K562 (cell line): ENCODE data around the gene XPA. TPM values are rescaled to one million over a fixed set of nuclear protein-coding genes. Genes with fewer than 3 reads are reported as not detected.

ENCODE experiments used
- CHD1 ChIP-seq: fragments of 200-600 bp; sonication (generic); IDR thresholded peaks from one replicate; pipeline ENCODE4 v1.6.1; 2012; ENCODE audit warnings: mild to moderate bottlenecking, moderate library complexity, low read length, inconsistent platforms
- CUX1 ChIP-seq: fragments of 200-800 bp; sonication (Bioruptor generic); IDR thresholded peaks from 2 replicates; pipeline ENCODE4 v1.6.1; 2016; ENCODE audit warnings: missing genetic modification characterization, missing compliant biosample characterization
- EGR1 ChIP-seq: fragments of 450-650 bp; conservative IDR thresholded peaks from 2 replicates; pipeline ENCODE4 v1.6.1; 2017; ENCODE audit warnings: mild to moderate bottlenecking
- EHMT2 ChIP-seq: fragments of 450-650 bp; IDR thresholded peaks from 2 replicates; pipeline ENCODE4 v1.6.1; 2018; ENCODE audit warnings: antibody characterized with exemption
- ERF ChIP-seq: fragments of 450-650 bp; formaldehyde crosslinking; IDR thresholded peaks from 2 replicates; pipeline ENCODE4 v1.4.0; 2020; ENCODE audit warnings: mild to moderate bottlenecking, mixed read lengths
- HDAC2 ChIP-seq: fragments of 450-650 bp; IDR thresholded peaks from 2 replicates; pipeline ENCODE4 v1.6.1; 2016; ENCODE audit warnings: mild to moderate bottlenecking
- JUNB ChIP-seq: fragments of 450-650 bp; formaldehyde crosslinking; conservative IDR thresholded peaks from 2 replicates; pipeline ENCODE4 v1.4.0; 2020; ENCODE audit warnings: mild to moderate bottlenecking
- NCOA1 ChIP-seq: fragments of 450-650 bp; IDR thresholded peaks from 2 replicates; pipeline ENCODE4 v1.6.1; 2016; ENCODE audit warnings: low read depth
- NFIX ChIP-seq: fragments of 250-450 bp; sonication (Bioruptor Pico); IDR thresholded peaks from 2 replicates; pipeline ENCODE4 v1.4.0; 2020; ENCODE audit warnings: low read depth, mild to moderate bottlenecking, moderate library complexity
- RBM17 ChIP-seq: fragments of 200-400 bp; formaldehyde crosslinking; IDR thresholded peaks from 2 replicates; pipeline ENCODE4 v1.6.1; 2017; ENCODE audit warnings: low read depth, mild to moderate bottlenecking, low read length, borderline replicate concordance
- SUPT5H ChIP-seq: fragments of 450-650 bp; IDR thresholded peaks from 2 replicates; pipeline ENCODE4 v1.6.1; 2016
- TOE1 ChIP-seq, 2 experiments: fragments of 450-650 bp in 1 of 2; sonication (generic) in 1 of 2; formaldehyde crosslinking in 1 of 2; IDR thresholded peaks; 2 replicates each; pipeline versions ENCODE4 v1.7.1 to v1.8.0; 2016 to 2022; ENCODE audit warnings: borderline replicate concordance in 2 of 2, mild to moderate bottlenecking in 2 of 2, antibody characterized with exemption in 1 of 2, inconsistent platforms in 1 of 2, low read depth in 1 of 2, missing genetic modification reagents in 1 of 2, moderate library complexity in 1 of 2
- TRIM25 ChIP-seq: fragments of 450-650 bp; IDR thresholded peaks from 2 replicates; pipeline ENCODE4 v1.7.0; 2016; ENCODE audit warnings: borderline replicate concordance
- ZFP30 ChIP-seq: fragments of 250-450 bp; sonication (Bioruptor Pico); IDR thresholded peaks from 2 replicates; pipeline ENCODE4 v1.8.0; 2022; ENCODE audit warnings: moderate library complexity, mild to moderate bottlenecking, inconsistent platforms, borderline replicate concordance
- ZNF57 ChIP-seq: fragments of 450-650 bp; formaldehyde crosslinking; IDR thresholded peaks from 2 replicates; pipeline ENCODE4 v1.4.0; 2020; ENCODE audit warnings: mild to moderate bottlenecking, moderate library complexity
- ZNF583 ChIP-seq: fragments of 250-450 bp; sonication (Bioruptor Pico); IDR thresholded peaks from 2 replicates; pipeline ENCODE4 v1.4.0; 2020
- polyA plus RNA-seq, 8 experiments: library from polyadenylated mRNA; depleted of rRNA in 4 of 8; stranded (reverse) in 5 of 8; unstranded in 3 of 8; fragments of >200 nt; fragmentation: Nextera tagmentation in 2 of 8; fragmentation: Illumina TruSeq in 1 of 8; extraction: Ambion mirVana in 2 of 8; extraction: Trizol in 1 of 8; gene quantifications; 2 replicates each; pipeline versions ENCODE4 v1.2.1 to v1.2.3, GENCODE V29; 2011 to 2014; ENCODE audit warnings: inconsistent platforms in 1 of 8, missing spikeins in 1 of 8
- total RNA-seq, 7 experiments: library from RNA; depleted of rRNA in 6 of 7; stranded (reverse); fragments of >200 nt in 6 of 7; fragmentation: Illumina TruSeq in 2 of 7; extraction: Trizol in 2 of 7; gene quantifications; 2 replicates each; pipeline versions ENCODE4 v1.2.1 to v1.2.3, GENCODE V29; 2011 to 2021; ENCODE audit warnings: low replicate concordance in 1 of 7
- TF ChIP-seq, protein P1 (sequence below): sonication (generic); formaldehyde crosslinking; IDR thresholded peaks from 2 replicates; pipeline ENCODE4 v1.8.1; 2023; ENCODE audit warnings: mild to moderate bottlenecking, missing genetic modification reagents
- TF ChIP-seq, protein P2 (sequence below): fragments of 200-800 bp; sonication (Bioruptor generic); IDR thresholded peaks from 2 replicates; pipeline ENCODE4 v1.6.1; 2017; ENCODE audit warnings: missing genetic modification characterization, missing compliant biosample characterization

XPA gene
- total and polyA plus RNA-seq, 9 of the 15 experiments (the other 6 are each of a cell fraction or from before 2014, with no cell fraction given) = 5.1 to 18.2 (median 14.1) TPM

DNA sequence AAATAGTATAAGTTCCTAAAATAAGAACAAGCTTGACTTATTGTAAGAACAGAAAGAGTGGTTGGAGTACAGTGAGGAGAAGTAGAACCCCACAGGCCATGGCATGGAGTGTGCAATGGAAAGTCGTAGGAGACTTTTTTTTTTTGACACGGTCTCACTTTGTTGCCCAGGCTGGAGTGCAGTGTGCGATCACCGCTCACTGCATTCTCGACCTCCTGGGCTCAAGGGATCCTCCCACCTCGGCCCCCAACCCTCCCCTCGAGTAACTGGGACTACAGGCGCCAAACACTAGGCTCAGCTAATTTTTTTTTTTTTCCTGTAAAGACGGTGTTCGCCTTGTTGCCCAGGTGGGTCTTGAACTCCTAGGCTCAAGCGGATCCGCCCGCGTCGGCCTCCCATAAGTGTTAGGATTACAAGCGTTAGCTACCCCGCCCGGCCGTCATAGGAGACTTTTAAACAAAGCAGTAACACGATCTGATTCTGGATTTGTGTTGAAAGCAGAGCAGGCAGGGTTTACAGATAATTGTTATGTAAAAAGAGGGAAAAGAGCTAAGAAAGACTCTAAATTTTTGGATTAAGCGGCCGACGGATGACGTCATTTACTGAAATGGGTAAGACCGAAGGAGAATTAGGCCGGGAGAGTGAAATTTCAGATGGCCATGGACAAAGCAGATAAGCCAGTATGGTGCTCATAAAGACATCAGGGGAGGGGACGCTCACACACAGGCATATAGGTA lies 64.7 kb downstream of the XPA start (continued):
- TF ChIP-seq, protein P1, sequence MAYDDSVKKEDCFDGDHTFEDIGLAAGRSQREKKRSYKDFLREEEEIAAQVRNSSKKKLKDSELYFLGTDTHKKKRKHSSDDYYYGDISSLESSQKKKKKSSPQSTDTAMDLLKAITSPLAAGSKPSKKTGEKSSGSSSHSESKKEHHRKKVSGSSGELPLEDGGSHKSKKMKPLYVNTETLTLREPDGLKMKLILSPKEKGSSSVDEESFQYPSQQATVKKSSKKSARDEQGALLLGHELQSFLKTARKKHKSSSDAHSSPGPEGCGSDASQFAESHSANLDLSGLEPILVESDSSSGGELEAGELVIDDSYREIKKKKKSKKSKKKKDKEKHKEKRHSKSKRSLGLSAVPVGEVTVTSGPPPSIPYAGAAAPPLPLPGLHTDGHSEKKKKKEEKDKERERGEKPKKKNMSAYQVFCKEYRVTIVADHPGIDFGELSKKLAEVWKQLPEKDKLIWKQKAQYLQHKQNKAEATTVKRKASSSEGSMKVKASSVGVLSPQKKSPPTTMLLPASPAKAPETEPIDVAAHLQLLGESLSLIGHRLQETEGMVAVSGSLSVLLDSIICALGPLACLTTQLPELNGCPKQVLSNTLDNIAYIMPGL (CRISPR knock-in tag) = peak; percentile 40; the same call in 1 of the 2 replicates
- TF ChIP-seq NCOA1 = no peak
- TF ChIP-seq NFIX (CRISPR knock-in tag) = 0 out of 2 replicates have a peak, but pooled peaks have one; percentile 38
- TF ChIP-seq EHMT2 = no peak
- no peak for TF ChIP-seq TOE1 (IDR thresholded peaks at IDR 0.05; ENCODE audit: borderline replicate concordance)
- TF ChIP-seq TOE1 (CRISPR knock-in tag; IDR thresholded peaks at IDR 0.05; ENCODE audit: borderline replicate concordance, low read depth) = no peak
- TF ChIP-seq CUX1 = peak; percentile 45; the same call in 1 of the 2 replicates
- TF ChIP-seq ZFP30 = no peak
- TF ChIP-seq SUPT5H = no peak
- TF ChIP-seq ZNF583 (CRISPR knock-in tag) = no peak
- peak; percentile 94 for TF ChIP-seq JUNB (CRISPR knock-in tag)
- no peak for TF ChIP-seq ERF (CRISPR knock-in tag)
- TF ChIP-seq RBM17 = no peak
- TF ChIP-seq, protein P2, sequence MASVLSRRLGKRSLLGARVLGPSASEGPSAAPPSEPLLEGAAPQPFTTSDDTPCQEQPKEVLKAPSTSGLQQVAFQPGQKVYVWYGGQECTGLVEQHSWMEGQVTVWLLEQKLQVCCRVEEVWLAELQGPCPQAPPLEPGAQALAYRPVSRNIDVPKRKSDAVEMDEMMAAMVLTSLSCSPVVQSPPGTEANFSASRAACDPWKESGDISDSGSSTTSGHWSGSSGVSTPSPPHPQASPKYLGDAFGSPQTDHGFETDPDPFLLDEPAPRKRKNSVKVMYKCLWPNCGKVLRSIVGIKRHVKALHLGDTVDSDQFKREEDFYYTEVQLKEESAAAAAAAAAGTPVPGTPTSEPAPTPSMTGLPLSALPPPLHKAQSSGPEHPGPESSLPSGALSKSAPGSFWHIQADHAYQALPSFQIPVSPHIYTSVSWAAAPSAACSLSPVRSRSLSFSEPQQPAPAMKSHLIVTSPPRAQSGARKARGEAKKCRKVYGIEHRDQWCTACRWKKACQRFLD (CRISPR knock-in tag) = 0 out of 2 replicates have a peak, but pooled peaks have one; percentile 52
- TF ChIP-seq CHD1 = no peak
- no peak for TF ChIP-seq EGR1
- no peak for TF ChIP-seq HDAC2
- no peak for TF ChIP-seq TRIM25
- TF ChIP-seq ZNF57 (CRISPR knock-in tag) = no peak
